Naive thymus-derived CD4-positive, alpha-beta T cell (primary cell): ENCODE results near the gene ZNF266. TPM values are rescaled to one million over a fixed set of nuclear protein-coding genes. Genes with fewer than 3 reads are reported as not detected.

Experiments
- ATAC-seq: fragments of 150-1000 bp; cut with Tn5 transposase; 2 replicates; pipeline ENCODE4 v1.10.0; 2021; ENCODE audit warnings: mild to moderate bottlenecking, moderate library complexity
- CTCF ChIA-PET: fragments of 350-600 bp; sonication (Branson Sonifier 250); formaldehyde crosslinking; loops from one replicate; lab custom pipeline; 2021; ENCODE audit warnings: antibody characterized with exemption; lab: Charles Lee
- POLR2A ChIA-PET: fragments of 350-600 bp; sonication (Branson Sonifier 250); formaldehyde crosslinking; loops from one replicate; lab custom pipeline; 2021; ENCODE audit warnings: antibody characterized with exemption, inconsistent platforms; lab: Charles Lee
- DNase-seq, 9 donors: peaks; one replicate each; pipeline versions ENCODE4 v3.0.0 to v3.0.0-alpha.2; 2020 to 2022; ENCODE audit warnings: mixed read lengths in 1 of 9
- H3K27ac ChIP-seq: one replicate; pipeline ENCODE4 v1.7.0; 2013; ENCODE audit warnings: mild to moderate bottlenecking, low read depth, low read length, moderate library complexity
- H3K27me3 ChIP-seq, 2 donors: one replicate each; pipeline ENCODE4 v1.7.0; 2013; ENCODE audit warnings: low read length in 2 of 2, mild to moderate bottlenecking in 2 of 2, moderate library complexity in 2 of 2; ENCODE audit not compliant: control insufficient read depth in 2 of 2, insufficient read depth in 2 of 2
- H3K36me3 ChIP-seq, 3 experiments: 1 replicate in 2 of 3; 2 replicates in 1 of 3; pipeline ENCODE4 v1.7.0; 2013; ENCODE audit warnings: low read length in 3 of 3, mild to moderate bottlenecking in 3 of 3, moderate library complexity in 1 of 3; ENCODE audit not compliant: insufficient read depth in 3 of 3, control insufficient read depth in 2 of 3
- H3K4me1 ChIP-seq, 2 donors: one replicate each; pipeline ENCODE4 v1.7.0; 2013; ENCODE audit warnings: low read length in 2 of 2, mild to moderate bottlenecking in 2 of 2, moderate library complexity in 1 of 2; ENCODE audit not compliant: control insufficient read depth in 2 of 2, insufficient read depth in 2 of 2
- H3K4me3 ChIP-seq: 2 replicates; pipeline ENCODE4 v1.7.0; 2013; ENCODE audit warnings: mild to moderate bottlenecking, low read length
- H3K9me3 ChIP-seq, 3 experiments: 1 replicate in 2 of 3; 2 replicates in 1 of 3; pipeline ENCODE4 v1.7.0; 2013; ENCODE audit warnings: low read length in 3 of 3; ENCODE audit not compliant: control insufficient read depth in 2 of 3
- H3K27ac Mint-ChIP-seq, 9 donors: one replicate each; pipeline ENCODE4 v1.8.0; 2020 to 2022; ENCODE audit warnings: mixed read lengths in 9 of 9, mild to moderate bottlenecking in 8 of 9, moderate library complexity in 5 of 9, inconsistent platforms in 2 of 9
- H3K27me3 Mint-ChIP-seq, 5 donors: one replicate each; pipeline ENCODE4 v1.8.0; 2021 to 2022; ENCODE audit warnings: mixed read lengths in 5 of 5, mild to moderate bottlenecking in 1 of 5
- H3K36me3 Mint-ChIP-seq, 5 donors: one replicate each; pipeline ENCODE4 v1.8.0; 2020 to 2022; ENCODE audit warnings: mixed read lengths in 5 of 5, mild to moderate bottlenecking in 3 of 5, inconsistent platforms in 1 of 5
- H3K4me1 Mint-ChIP-seq, 7 donors: one replicate each; pipeline ENCODE4 v1.8.0; 2020 to 2022; ENCODE audit warnings: mixed read lengths in 7 of 7, mild to moderate bottlenecking in 3 of 7, inconsistent platforms in 1 of 7
- H3K4me3 Mint-ChIP-seq, 10 donors: one replicate each; pipeline ENCODE4 v1.8.0; 2020 to 2022; ENCODE audit warnings: mild to moderate bottlenecking in 10 of 10, mixed read lengths in 10 of 10, moderate library complexity in 6 of 10, inconsistent platforms in 2 of 10
- H3K9me3 Mint-ChIP-seq, 11 donors: one replicate each; pipeline ENCODE4 v1.8.0; 2020 to 2022; ENCODE audit warnings: mixed read lengths in 11 of 11, mild to moderate bottlenecking in 4 of 11, inconsistent platforms in 1 of 11, moderate library complexity in 1 of 11
- intact Hi-C, 2 donors: fragments of 100-400 bp; cut with micrococcal nuclease; formaldehyde crosslinking; loops; one replicate each; pipeline ENCODE4 v1.15.1; 2023
- polyA plus RNA-seq, 2 donors: library from polyadenylated mRNA; unstranded; fragments of 300-500 nt; fragmentation: Illumina TruSeq; gene quantifications; one replicate each; pipeline ENCODE4 v1.2.3, GENCODE V29; 2021
- total RNA-seq, 6 experiments: library from RNA in 5 of 6; stranded (reverse) in 5 of 6; gene quantifications; 1 replicate in 5 of 6; 2 replicates in 1 of 6; pipeline ENCODE4 v1.2.3 and lab custom pipeline; 2021 to 2026

ZNF266 gene
- total and polyA plus RNA-seq, 7 experiments from 2014 or later, result 23.1 to 73.9 (median 44.0) TPM

GRCh38 chr19:9453953-9454352 lies 18.6 kb upstream of the ZNF266 start:
- no peak overlapping the region for H3K4me3 ChIP-seq
- peaks cover 8 to 85% (median 8%) of the 10 kb centered on the region in 3 experiments for H3K9me3 ChIP-seq
- intact Hi-C loops, result no loop called here
- Mint-ChIP-seq H3K27ac (no peak overlapping the region), H3K36me3 (peaks cover 2 to 43% (median 10%) of the 10 kb centered on the region in 5 donors), H3K27me3 (no peaks in the 10 kb centered on the region), H3K4me1 (no peaks in the 10 kb centered on the region), H3K9me3 (peaks cover 28 to 95% (median 62%) of the 10 kb centered on the region in 11 donors), H3K4me3 (no peak overlapping the region)
- no peak overlapping the region for H3K27ac ChIP-seq
- H3K27me3 ChIP-seq, result no peaks in the 10 kb centered on the region
- ChIA-PET POLR2A (no interaction called here), CTCF (no interaction called here)
- no peaks in the 10 kb centered on the region for H3K36me3 ChIP-seq
- H3K4me1 ChIP-seq, result no peaks in the 10 kb centered on the region
- no peak for ATAC-seq
- DNase-seq, result no peak

- Mint-ChIP-seq H3K4me1 (peaks cover 0 to 4% (median 0%) of the 10 kb centered on the region in 7 donors), H3K36me3 (peaks cover 13 to 49% (median 29%) of the 10 kb centered on the region in 5 donors), H3K27me3 (no peaks in the 10 kb centered on the region), H3K4me3 (no peak overlapping the region), H3K9me3 (peaks cover 8 to 88% (median 46%) of the 10 kb centered on the region in 11 donors), H3K27ac (no peak overlapping the region)
- no peak overlapping the region for H3K4me3 ChIP-seq
- no peaks in the 10 kb centered on the region for H3K27me3 ChIP-seq
- H3K27ac ChIP-seq, result no peak overlapping the region
- ChIA-PET POLR2A (interaction anchor here (0.6 kb wide), 1 partner anchor 84 kb away, joined by 3 read pairs; no protein-coding TSS in a partner anchor), CTCF (no interaction called here)
- DNase-seq, result no peak
- no peaks in the 10 kb centered on the region for H3K4me1 ChIP-seq
- no peaks in the 10 kb centered on the region for H3K36me3 ChIP-seq
- intact Hi-C loops, result no loop called here
- H3K9me3 ChIP-seq, result peaks cover 0 to 60% (median 16%) of the 10 kb centered on the region in 3 experiments
- no peak for ATAC-seq
Observed at GRCh38 chr19:9445037-9445436, 9.7 kb upstream of the ZNF266 start.

GRCh38 chr19:9436358-9436757 lies 985 bp upstream of the ZNF266 start:
- POLR2A ChIA-PET, result interaction anchor here (0.8 to 2.5 kb wide), 5 partner anchors 11 to 296 kb away, joined by 3 to 8 read pairs (median 4); partner anchors contain the start of gene ZNF317
- Mint-ChIP-seq H3K9me3 (peaks cover 4 to 32% (median 8%) of the 10 kb centered on the region in 11 donors), H3K4me1 (peaks cover 20 to 53% (median 47%) of the 10 kb centered on the region in 7 donors), H3K27me3 (no peaks in the 10 kb centered on the region), H3K4me3 (peak overlapping the region; percentile 89 to 97 (median 93)), H3K36me3 (peaks cover 16 to 39% (median 37%) of the 10 kb centered on the region in 5 donors), H3K27ac (peak overlapping the region; percentile 95 to 99 (median 98))
- Histone ChIP-seq H3K27me3 (no peaks in the 10 kb centered on the region), H3K9me3 (no peaks in the 10 kb centered on the region), H3K36me3 (peaks cover 6 to 27% (median 7%) of the 10 kb centered on the region in 3 experiments), H3K4me3 (peak overlapping the region; percentile 73), H3K4me1 (peaks cover 26 to 27% of the 10 kb centered on the region in 2 donors), H3K27ac (peak overlapping the region; percentile 94)
- intact Hi-C loops, result loop anchor here (5.0 kb wide), 3 partner anchors 186 to 604 kb away; partner anchors contain the start of genes MBD3L1 (in 1 of the 2), ZNF558 (in 1 of the 2), ZNF561 (in 1 of the 2) and ZNF846 (in 1 of the 2)
- DNase-seq (no peak), ATAC-seq (no peak)
- CTCF ChIA-PET, result no interaction called here

- ChIA-PET CTCF (no interaction called here), POLR2A (no interaction called here)
- no peak overlapping the region for H3K27ac ChIP-seq
- H3K27ac Mint-ChIP-seq, result peak overlapping the region in 2 of 9 donors; percentile 36 to 61
- peak; percentile 28 for ATAC-seq
- no peak overlapping the region for H3K4me3 ChIP-seq
- DNase-seq, result peak in 3 of 9 donors; percentile 25 to 32 (median 27)
- no peaks in the 10 kb centered on the region for H3K27me3 Mint-ChIP-seq
- H3K27me3 ChIP-seq, result no peaks in the 10 kb centered on the region
- peaks cover 35 to 77% (median 75%) of the 10 kb centered on the region in 5 donors for H3K36me3 Mint-ChIP-seq
- peaks cover 0 to 66% (median 29%) of the 10 kb centered on the region in 11 donors for H3K9me3 Mint-ChIP-seq
- peaks cover 22 to 58% (median 42%) of the 10 kb centered on the region in 7 donors for H3K4me1 Mint-ChIP-seq
- peak overlapping the region in 2 of 10 donors; percentile 4 to 51 for H3K4me3 Mint-ChIP-seq
- H3K4me1 ChIP-seq, result peaks cover 24 to 26% of the 10 kb centered on the region in 2 donors
- H3K9me3 ChIP-seq, result peaks cover 0 to 25% (median 4%) of the 10 kb centered on the region in 3 experiments
- H3K36me3 ChIP-seq, result peaks cover 7 to 74% (median 13%) of the 10 kb centered on the region in 3 experiments
- intact Hi-C loops, result loop anchor here in 1 of 2 donors (1.0 kb wide), 1 partner anchor 226 kb away; no protein-coding TSS in a partner anchor
Observed at GRCh38 chr19:9431475-9431874, 3.9 kb downstream of the ZNF266 start.

- ChIA-PET POLR2A (no interaction called here), CTCF (no interaction called here)
- no peak for DNase-seq
- H3K36me3 ChIP-seq, result peaks cover 8 to 84% (median 13%) of the 10 kb centered on the region in 3 experiments
- Mint-ChIP-seq H3K4me3 (no peak overlapping the region), H3K27ac (peak overlapping the region in 1 of 9 donors; percentile 9), H3K27me3 (no peaks in the 10 kb centered on the region), H3K9me3 (peaks cover 0 to 72% (median 31%) of the 10 kb centered on the region in 11 donors), H3K36me3 (peaks cover 41 to 86% (median 86%) of the 10 kb centered on the region in 5 donors), H3K4me1 (peaks cover 15 to 48% (median 34%) of the 10 kb centered on the region in 7 donors)
- no peak overlapping the region for H3K27ac ChIP-seq
- H3K9me3 ChIP-seq, result peaks cover 0 to 34% (median 8%) of the 10 kb centered on the region in 3 experiments
- intact Hi-C loops, result no loop called here
- no peak overlapping the region for H3K4me3 ChIP-seq
- peaks cover 16 to 17% of the 10 kb centered on the region in 2 donors for H3K4me1 ChIP-seq
- ATAC-seq, result no peak
- H3K27me3 ChIP-seq, result no peaks in the 10 kb centered on the region
Observed at GRCh38 chr19:9430444-9430843, 4.9 kb downstream of the ZNF266 start.

GRCh38 chr19:9427941-9428340 lies 7.4 kb downstream of the ZNF266 start:
- POLR2A ChIA-PET, result no interaction called here
- Mint-ChIP-seq H3K9me3 (peaks cover 10 to 89% (median 47%) of the 10 kb centered on the region in 11 donors), H3K27me3 (no peaks in the 10 kb centered on the region), H3K27ac (no peak overlapping the region), H3K4me3 (no peak overlapping the region), H3K4me1 (peaks cover 4 to 27% (median 16%) of the 10 kb centered on the region in 7 donors), H3K36me3 (peaks cover 56 to 98% (median 97%) of the 10 kb centered on the region in 5 donors)
- H3K4me3 ChIP-seq, result no peak overlapping the region
- intact Hi-C loops, result no loop called here
- ATAC-seq (no peak), DNase-seq (no peak)
- H3K27ac ChIP-seq, result no peak overlapping the region
- H3K27me3 ChIP-seq, result no peaks in the 10 kb centered on the region
- H3K9me3 ChIP-seq, result peaks cover 0 to 55% (median 16%) of the 10 kb centered on the region in 3 experiments
- peaks cover 15 to 97% (median 23%) of the 10 kb centered on the region in 3 experiments for H3K36me3 ChIP-seq
- CTCF ChIA-PET, result no interaction called here
- H3K4me1 ChIP-seq, result peaks cover 2% of the 10 kb centered on the region in 2 donors
